Osteoblast (primary cell): Measurements from ENCODE around the gene ERMP1. TPM values are rescaled to one million over a fixed set of nuclear protein-coding genes. Genes with fewer than 3 reads are reported as not detected.

Source experiments
- DNase-seq: peaks from one replicate; pipeline ENCODE4 v3.0.0; 2011; ENCODE audit warnings: low spot score, mixed read lengths; ENCODE audit not compliant: insufficient read length; ENCODE audit errors: missing footprints
- H2AFZ ChIP-seq: 2 replicates; pipeline ENCODE4 v1.6.0; 2011; ENCODE audit warnings: mild to moderate bottlenecking, low read length
- H3K27ac ChIP-seq: 2 replicates; pipeline ENCODE4 v1.5.1; 2011; ENCODE audit warnings: mild to moderate bottlenecking, low read depth, low read length, moderate library complexity
- H3K27me3 ChIP-seq: 2 replicates; pipeline ENCODE4 v1.6.0; 2012; ENCODE audit warnings: mild to moderate bottlenecking, control low read depth, inconsistent platforms, low read length, moderate library complexity; ENCODE audit not compliant: insufficient read depth
- H3K36me3 ChIP-seq: 2 replicates; pipeline ENCODE4 v1.5.1; 2011; ENCODE audit warnings: mild to moderate bottlenecking, low read length, control low read depth, moderate library complexity; ENCODE audit not compliant: insufficient read depth
- H3K4me1 ChIP-seq: 2 replicates; pipeline ENCODE4 v1.5.1; 2011; ENCODE audit warnings: mild to moderate bottlenecking, low read length, control low read depth, moderate library complexity; ENCODE audit not compliant: insufficient read depth
- H3K4me2 ChIP-seq: 2 replicates; pipeline ENCODE4 v1.6.0; 2011; ENCODE audit warnings: mild to moderate bottlenecking, low read length; ENCODE audit not compliant: insufficient read depth
- H3K4me3 ChIP-seq: fragments of 200-600 bp; sonication (generic); 3 replicates; pipeline ENCODE4 v1.5.1; 2012; ENCODE audit warnings: mild to moderate bottlenecking, low read length, inconsistent platforms; ENCODE audit not compliant: insufficient read depth
- H3K79me2 ChIP-seq: 2 replicates; pipeline ENCODE4 v1.6.0; 2012; ENCODE audit warnings: mild to moderate bottlenecking, low read length, control low read depth, inconsistent platforms; ENCODE audit not compliant: insufficient read depth
- H3K9me3 ChIP-seq: 2 replicates; pipeline ENCODE4 v1.5.1; 2011; ENCODE audit warnings: low read depth, low read length, control low read depth
- H4K20me1 ChIP-seq: 2 replicates; pipeline ENCODE4 v1.6.0; 2012; ENCODE audit warnings: mild to moderate bottlenecking, low read length, control low read depth; ENCODE audit not compliant: insufficient read depth
- total RNA-seq: library from RNA; depleted of rRNA; stranded (reverse); fragments of >200 nt; gene quantifications from 2 replicates; pipeline ENCODE4 v1.2.3, GENCODE V29; 2012
- TF ChIP-seq, protein P1 (sequence below): IDR thresholded peaks from 2 replicates; pipeline ENCODE4 v1.5.1; 2011; ENCODE audit warnings: mild to moderate bottlenecking, low read depth, low read length, moderate library complexity; ENCODE audit errors: extremely low read depth

Gene ERMP1
- total RNA-seq, 1 donor, result 6.5 TPM

DNA sequence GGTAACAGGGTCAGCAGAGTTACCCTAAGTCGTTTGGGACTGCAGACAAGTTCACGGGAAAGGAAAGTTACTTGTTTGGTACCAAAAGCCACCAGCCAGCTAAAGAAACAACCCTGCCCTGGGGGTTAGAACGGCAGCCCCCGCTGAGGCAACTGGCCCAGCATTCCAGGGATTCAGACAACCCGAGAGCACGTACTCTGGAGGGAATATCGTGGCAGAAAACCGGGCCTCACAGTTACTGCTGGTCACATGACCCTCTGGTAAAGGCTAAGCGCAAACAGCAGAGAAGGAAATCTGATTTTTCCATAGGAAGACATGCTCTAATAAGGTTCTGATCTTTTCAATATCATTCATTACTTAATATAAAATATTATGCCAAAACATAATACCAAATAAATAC, 35.3 kb upstream of the ERMP1 start:
- Histone ChIP-seq H3K9me3 (no peaks in the 10 kb centered on the region), H3K27ac (no peak overlapping the region), H3K36me3 (no peaks in the 10 kb centered on the region), H4K20me1 (no peaks in the 10 kb centered on the region), H3K4me3 (no peak overlapping the region), H3K4me2 (no peak overlapping the region), H3K27me3 (no peaks in the 10 kb centered on the region), H3K79me2 (no peaks in the 10 kb centered on the region), H3K4me1 (no peaks in the 10 kb centered on the region), H2AFZ (no peak overlapping the region)
- TF ChIP-seq, protein P1, sequence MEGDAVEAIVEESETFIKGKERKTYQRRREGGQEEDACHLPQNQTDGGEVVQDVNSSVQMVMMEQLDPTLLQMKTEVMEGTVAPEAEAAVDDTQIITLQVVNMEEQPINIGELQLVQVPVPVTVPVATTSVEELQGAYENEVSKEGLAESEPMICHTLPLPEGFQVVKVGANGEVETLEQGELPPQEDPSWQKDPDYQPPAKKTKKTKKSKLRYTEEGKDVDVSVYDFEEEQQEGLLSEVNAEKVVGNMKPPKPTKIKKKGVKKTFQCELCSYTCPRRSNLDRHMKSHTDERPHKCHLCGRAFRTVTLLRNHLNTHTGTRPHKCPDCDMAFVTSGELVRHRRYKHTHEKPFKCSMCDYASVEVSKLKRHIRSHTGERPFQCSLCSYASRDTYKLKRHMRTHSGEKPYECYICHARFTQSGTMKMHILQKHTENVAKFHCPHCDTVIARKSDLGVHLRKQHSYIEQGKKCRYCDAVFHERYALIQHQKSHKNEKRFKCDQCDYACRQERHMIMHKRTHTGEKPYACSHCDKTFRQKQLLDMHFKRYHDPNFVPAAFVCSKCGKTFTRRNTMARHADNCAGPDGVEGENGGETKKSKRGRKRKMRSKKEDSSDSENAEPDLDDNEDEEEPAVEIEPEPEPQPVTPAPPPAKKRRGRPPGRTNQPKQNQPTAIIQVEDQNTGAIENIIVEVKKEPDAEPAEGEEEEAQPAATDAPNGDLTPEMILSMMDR, result no peak
- no peak for DNase-seq

- no peaks in the 10 kb centered on the region for H3K79me2 ChIP-seq
- no peaks in the 10 kb centered on the region for H4K20me1 ChIP-seq
- H2AFZ ChIP-seq, result no peak overlapping the region
- H3K27me3 ChIP-seq, result no peaks in the 10 kb centered on the region
- H3K4me1 ChIP-seq, result no peaks in the 10 kb centered on the region
- DNase-seq, result no peak
- TF ChIP-seq, protein P1, result no peak
- no peaks in the 10 kb centered on the region for H3K36me3 ChIP-seq
- H3K4me2 ChIP-seq, result no peak overlapping the region
- H3K27ac ChIP-seq, result no peak overlapping the region
- no peak overlapping the region for H3K4me3 ChIP-seq
- H3K9me3 ChIP-seq, result no peaks in the 10 kb centered on the region
These were observed 33.8 kb upstream of the ERMP1 start for GRCh38 chr9:5866685-5867084.

DNA sequence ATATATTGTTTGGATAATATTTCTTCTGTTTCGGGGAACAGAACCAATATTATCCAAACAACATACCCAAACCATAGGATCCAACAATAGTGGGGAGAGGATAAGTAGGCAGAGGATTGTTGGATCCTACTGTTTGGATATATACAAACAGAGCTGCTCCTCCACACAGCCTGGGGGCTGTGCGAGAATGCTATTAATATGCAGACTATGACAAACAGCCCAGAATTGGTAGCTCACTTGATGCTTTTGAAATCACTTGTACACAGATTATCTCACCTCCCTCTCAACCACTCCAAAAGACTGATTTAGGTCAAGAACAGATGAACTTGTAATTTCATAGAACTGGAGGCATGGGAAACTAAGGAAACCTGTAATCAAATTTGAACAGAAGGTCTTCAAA, 33.4 kb upstream of the ERMP1 start:
- Histone ChIP-seq H2AFZ (no peak overlapping the region), H3K27me3 (no peaks in the 10 kb centered on the region), H3K4me3 (no peak overlapping the region), H3K36me3 (no peaks in the 10 kb centered on the region), H4K20me1 (no peaks in the 10 kb centered on the region), H3K4me2 (no peak overlapping the region), H3K9me3 (no peaks in the 10 kb centered on the region), H3K79me2 (no peaks in the 10 kb centered on the region), H3K4me1 (no peaks in the 10 kb centered on the region), H3K27ac (no peak overlapping the region)
- peak; percentile 10 for DNase-seq
- TF ChIP-seq, protein P1, result no peak

GRCh38 chr9:5864446-5864845, 31.5 kb upstream of the ERMP1 start:
- H3K79me2 ChIP-seq, result no peaks in the 10 kb centered on the region
- TF ChIP-seq, protein P1, result no peak
- no peak overlapping the region for H2AFZ ChIP-seq
- H3K4me3 ChIP-seq, result no peak overlapping the region
- no peak overlapping the region for H3K27ac ChIP-seq
- H4K20me1 ChIP-seq, result no peaks in the 10 kb centered on the region
- H3K36me3 ChIP-seq, result no peaks in the 10 kb centered on the region
- H3K27me3 ChIP-seq, result no peaks in the 10 kb centered on the region
- H3K4me2 ChIP-seq, result no peak overlapping the region
- no peak for DNase-seq
- H3K4me1 ChIP-seq, result no peaks in the 10 kb centered on the region
- H3K9me3 ChIP-seq, result no peaks in the 10 kb centered on the region
